ENCODE results near the gene AMACR.
"Not testable (repeated sequence)": the region's sequence is repeated elsewhere in the genome, so short reads cannot be mapped to it uniquely, and the experiment has no call there.

Gene AMACR

GRCh38 chr5:34035756-34036155, 27.9 kb upstream of the AMACR start:
- DNase-seq = peak in 1 of 14 donors; percentile 11

- DNase-seq = no peak
Observed at GRCh38 chr5:34034534-34035327, 26.9 kb upstream of the AMACR start.

GRCh38 chr5:34031966-34032365, 24.1 kb upstream of the AMACR start:
- DNase-seq = no peak

GRCh38 chr5:34031117-34031516, 23.3 kb upstream of the AMACR start:
- DNase-seq = no peak

- not testable (repeated sequence) for DNase-seq
Observed at GRCh38 chr5:34030585-34030984, 22.7 kb upstream of the AMACR start.

- no peak for DNase-seq
Observed at GRCh38 chr5:34030048-34030447, 22.2 kb upstream of the AMACR start.

GRCh38 chr5:34028349-34028748, 20.5 kb upstream of the AMACR start:
- DNase-seq = no peak

- peak in 1 of 14 donors; percentile 72 for DNase-seq
Observed at GRCh38 chr5:34026089-34026761, 18.4 kb upstream of the AMACR start.

GRCh38 chr5:34022121-34022705, 14.4 kb upstream of the AMACR start:
- no peak for DNase-seq

- no peak for DNase-seq
Observed at GRCh38 chr5:34021334-34021733, 13.5 kb upstream of the AMACR start.

- DNase-seq = no peak
Observed at GRCh38 chr5:34020726-34021125, 12.9 kb upstream of the AMACR start.

GRCh38 chr5:34017254-34017653, 9.4 kb upstream of the AMACR start:
- DNase-seq = no peak

GRCh38 chr5:34016750-34017149, 8.9 kb upstream of the AMACR start:
- no peak for DNase-seq

GRCh38 chr5:34016222-34016621, 8.4 kb upstream of the AMACR start:
- DNase-seq = no peak

- no peak for DNase-seq
Observed at GRCh38 chr5:34015120-34015822, 7.4 kb upstream of the AMACR start.

- DNase-seq = no peak
Observed at GRCh38 chr5:34014626-34015025, 6.8 kb upstream of the AMACR start.

- DNase-seq = no peak
Observed at GRCh38 chr5:34013547-34013946, 5.7 kb upstream of the AMACR start.

GRCh38 chr5:34012791-34013190, 4.9 kb upstream of the AMACR start:
- peak in 3 of 14 donors; percentile 4 to 45 (median 10) for DNase-seq

- no peak for DNase-seq
Observed at GRCh38 chr5:34011536-34011935, 3.7 kb upstream of the AMACR start.

GRCh38 chr5:34010146-34010545, 2.3 kb upstream of the AMACR start:
- DNase-seq = not testable (repeated sequence)

GRCh38 chr5:34009610-34010009, 1.8 kb upstream of the AMACR start:
- no peak for DNase-seq

- peak in 1 of 14 donors; percentile 56 for DNase-seq
Observed at GRCh38 chr5:34008802-34009201, 952 bp upstream of the AMACR start.

- peak in 6 of 14 donors; percentile 13 to 35 (median 28) for DNase-seq
Observed at GRCh38 chr5:34007201-34007620, 639 bp downstream of the AMACR start.

Data from C1 segment of cervical spinal cord (tissue), 14 donors.